Right atrium auricular region (tissue), 2 donors: ENCODE data around the gene NAALADL2. TPM values are rescaled to one million over a fixed set of nuclear protein-coding genes. Genes with fewer than 3 reads are reported as not detected.
"Not testable (repeated sequence)": the region's sequence is repeated elsewhere in the genome, so short reads cannot be mapped to it uniquely, and the experiment has no call there.

Experiments used
- DNase-seq: peaks from one replicate; pipeline ENCODE4 v3.0.0-alpha.2; 2019; ENCODE audit warnings: low spot score
- H3K27ac ChIP-seq, 2 donors: fragments of 200-600 bp; sonication (generic); 1 replicate in 1 of 2; 2 replicates in 1 of 2; pipeline ENCODE4 v1.5.1; 2016 to 2019
- H3K27me3 ChIP-seq, 2 donors: fragments of 200-600 bp; sonication (generic); one replicate each; pipeline versions ENCODE4 v1.5.1 to v1.6.0; 2017 to 2019
- H3K36me3 ChIP-seq: fragments of 200-600 bp; sonication (generic); one replicate; pipeline ENCODE4 v1.5.1; 2016
- H3K4me1 ChIP-seq, 2 donors: fragments of 200-600 bp; sonication (generic); one replicate each; pipeline versions ENCODE4 v1.5.1 to v1.6.0; 2017 to 2019
- H3K4me3 ChIP-seq, 2 donors: fragments of 200-600 bp; sonication (generic); 1 replicate in 1 of 2; 2 replicates in 1 of 2; pipeline ENCODE4 v1.5.1; 2017 to 2019; ENCODE audit warnings: mild to moderate bottlenecking in 1 of 2, moderate library complexity in 1 of 2
- H3K9me3 ChIP-seq, 2 donors: fragments of 200-600 bp; sonication (generic); one replicate each; pipeline ENCODE4 v1.5.1; 2019
- total RNA-seq, 2 donors: library from RNA; depleted of rRNA; stranded (reverse); fragments of >200 nt; gene quantifications; one replicate each; pipeline ENCODE4 v1.1.0, GENCODE V29; 2016
- TF ChIP-seq, protein P1 (sequence below), 2 donors: fragments of 200-600 bp; sonication (generic); IDR thresholded peaks; one replicate each; pipeline ENCODE4 v1.5.1; 2019; ENCODE audit warnings: antibody characterized with exemption in 2 of 2

Gene NAALADL2
- total RNA-seq, 2 donors from 2014 or later: 2.5 to 3.2 TPM

DNA sequence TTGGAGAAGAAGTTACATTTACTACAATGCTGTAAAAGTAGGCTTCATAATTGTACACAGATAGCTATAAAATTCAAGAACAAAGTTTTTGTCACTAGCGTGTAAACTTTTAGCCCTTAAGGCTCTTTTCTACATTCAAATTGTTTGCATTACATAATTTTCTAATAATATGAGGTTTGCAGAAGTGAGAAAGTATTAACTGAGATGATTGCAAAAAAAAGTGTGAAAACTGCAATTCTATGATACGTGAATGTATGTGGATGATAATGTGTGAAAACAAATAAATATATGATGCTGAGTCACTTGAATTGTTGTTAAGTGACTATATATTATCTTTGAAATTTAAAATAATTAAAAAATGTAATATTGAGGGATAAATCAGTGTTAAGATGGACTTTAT lies 557.5 kb downstream of the NAALADL2 start:
- Histone ChIP-seq H3K9me3 (no peaks in the 10 kb centered on the region), H3K27ac (no peak overlapping the region), H3K36me3 (no peaks in the 10 kb centered on the region), H3K27me3 (no peaks in the 10 kb centered on the region), H3K4me1 (no peaks in the 10 kb centered on the region), H3K4me3 (no peak overlapping the region)
- no peak for DNase-seq
- TF ChIP-seq, protein P1, sequence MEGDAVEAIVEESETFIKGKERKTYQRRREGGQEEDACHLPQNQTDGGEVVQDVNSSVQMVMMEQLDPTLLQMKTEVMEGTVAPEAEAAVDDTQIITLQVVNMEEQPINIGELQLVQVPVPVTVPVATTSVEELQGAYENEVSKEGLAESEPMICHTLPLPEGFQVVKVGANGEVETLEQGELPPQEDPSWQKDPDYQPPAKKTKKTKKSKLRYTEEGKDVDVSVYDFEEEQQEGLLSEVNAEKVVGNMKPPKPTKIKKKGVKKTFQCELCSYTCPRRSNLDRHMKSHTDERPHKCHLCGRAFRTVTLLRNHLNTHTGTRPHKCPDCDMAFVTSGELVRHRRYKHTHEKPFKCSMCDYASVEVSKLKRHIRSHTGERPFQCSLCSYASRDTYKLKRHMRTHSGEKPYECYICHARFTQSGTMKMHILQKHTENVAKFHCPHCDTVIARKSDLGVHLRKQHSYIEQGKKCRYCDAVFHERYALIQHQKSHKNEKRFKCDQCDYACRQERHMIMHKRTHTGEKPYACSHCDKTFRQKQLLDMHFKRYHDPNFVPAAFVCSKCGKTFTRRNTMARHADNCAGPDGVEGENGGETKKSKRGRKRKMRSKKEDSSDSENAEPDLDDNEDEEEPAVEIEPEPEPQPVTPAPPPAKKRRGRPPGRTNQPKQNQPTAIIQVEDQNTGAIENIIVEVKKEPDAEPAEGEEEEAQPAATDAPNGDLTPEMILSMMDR (IDR thresholded peaks at IDR 0.05): no peak

DNA sequence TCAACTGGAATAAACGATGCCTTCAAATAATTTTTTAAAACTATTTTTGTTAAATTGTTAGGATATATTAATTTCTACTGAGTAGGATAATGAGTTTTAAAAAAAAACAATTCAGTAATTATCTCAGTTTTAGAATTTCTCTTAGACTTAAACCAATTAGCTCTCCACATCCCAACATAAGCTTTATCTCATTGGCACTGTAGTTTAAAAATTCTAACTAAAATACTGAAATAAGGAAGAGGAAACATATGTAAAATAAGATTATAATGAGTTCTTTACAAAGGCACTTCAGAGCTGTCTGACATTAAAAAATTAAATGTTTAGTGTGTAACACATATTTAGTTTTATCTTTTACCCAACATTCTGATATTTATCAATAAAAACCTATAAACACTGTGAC lies 558.3 kb downstream of the NAALADL2 start:
- TF ChIP-seq, protein P1 (IDR thresholded peaks at IDR 0.05): no peak

DNA sequence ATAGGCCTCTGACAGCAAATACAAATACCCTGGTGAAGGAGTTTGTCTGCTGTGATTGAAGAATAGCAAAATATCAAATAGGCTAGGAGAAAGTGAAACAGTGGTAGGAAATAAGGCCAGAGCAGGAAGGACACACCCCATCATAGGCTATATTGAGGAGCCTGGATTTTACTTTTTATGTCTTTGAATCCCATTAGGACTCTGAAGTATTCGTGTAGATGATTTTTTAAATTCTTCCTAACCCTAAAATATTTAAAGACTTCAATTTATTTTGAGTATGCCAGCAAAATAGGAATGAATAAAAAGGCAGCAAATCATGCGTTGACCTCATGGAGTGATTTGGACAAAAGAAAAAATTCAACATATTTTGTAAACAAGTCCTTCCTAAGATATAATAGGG lies 562.8 kb downstream of the NAALADL2 start:
- no peak for DNase-seq
- H3K9me3 ChIP-seq: no peaks in the 10 kb centered on the region
- no peak overlapping the region for H3K27ac ChIP-seq
- TF ChIP-seq, protein P1 (IDR thresholded peaks at IDR 0.05): no peak
- H3K4me1 ChIP-seq: no peaks in the 10 kb centered on the region
- no peaks in the 10 kb centered on the region for H3K36me3 ChIP-seq
- no peaks in the 10 kb centered on the region for H3K27me3 ChIP-seq
- no peak overlapping the region for H3K4me3 ChIP-seq

More for the DNA sequence above, 558.3 kb downstream of the NAALADL2 start:
- no peak overlapping the region for H3K27ac ChIP-seq
- H3K4me3 ChIP-seq: no peak overlapping the region
- no peaks in the 10 kb centered on the region for H3K4me1 ChIP-seq
- H3K27me3 ChIP-seq: no peaks in the 10 kb centered on the region
- no peak for DNase-seq
- no peaks in the 10 kb centered on the region for H3K36me3 ChIP-seq
- no peaks in the 10 kb centered on the region for H3K9me3 ChIP-seq

DNA sequence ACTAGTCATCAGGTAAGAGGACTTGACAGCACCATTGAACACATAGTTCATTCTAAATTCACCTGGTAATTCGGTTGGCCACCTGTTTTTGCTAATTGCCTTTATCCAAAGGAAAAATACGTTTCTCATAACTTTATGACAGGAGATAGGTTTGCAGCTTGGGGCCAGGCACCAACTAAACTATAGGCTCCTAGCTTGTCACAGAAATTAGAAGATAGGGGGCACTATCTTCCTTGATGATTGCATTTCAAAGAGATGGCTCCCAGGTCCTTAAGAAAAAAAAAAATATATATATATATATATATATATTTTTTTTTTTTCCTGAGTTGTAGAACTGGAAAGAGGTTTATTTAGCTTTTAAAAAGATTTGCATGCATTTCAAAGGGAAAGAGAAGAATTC lies 563.6 kb downstream of the NAALADL2 start:
- TF ChIP-seq, protein P1 (IDR thresholded peaks at IDR 0.05): no peak
- DNase-seq: no peak
- Histone ChIP-seq H3K27me3 (no peaks in the 10 kb centered on the region), H3K27ac (no peak overlapping the region), H3K9me3 (no peaks in the 10 kb centered on the region), H3K4me3 (no peak overlapping the region), H3K36me3 (no peaks in the 10 kb centered on the region), H3K4me1 (no peaks in the 10 kb centered on the region)

DNA sequence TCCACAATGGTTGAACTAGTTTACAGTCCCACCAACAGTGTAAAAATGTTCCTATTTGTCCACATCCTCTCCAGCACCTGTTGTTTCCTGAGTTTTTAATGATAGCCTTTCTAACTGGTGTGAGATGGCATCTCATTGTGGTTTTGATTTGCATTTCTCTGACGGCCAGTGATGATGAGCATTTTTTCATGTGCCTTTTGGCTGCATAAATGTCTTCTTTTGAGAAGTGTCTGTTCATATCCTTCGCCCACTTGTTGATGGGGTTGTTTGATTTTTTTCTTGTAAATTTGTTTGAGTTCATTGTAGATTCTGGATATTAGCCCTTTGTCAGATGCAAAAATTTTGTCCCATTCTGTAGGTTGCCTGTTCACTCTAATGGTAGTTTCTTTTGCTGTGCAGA lies 564.7 kb downstream of the NAALADL2 start:
- not testable (repeated sequence) for H3K4me1 ChIP-seq, H3K27ac ChIP-seq, H3K27me3 ChIP-seq, DNase-seq, H3K36me3 ChIP-seq, H3K4me3 ChIP-seq, H3K9me3 ChIP-seq

DNA sequence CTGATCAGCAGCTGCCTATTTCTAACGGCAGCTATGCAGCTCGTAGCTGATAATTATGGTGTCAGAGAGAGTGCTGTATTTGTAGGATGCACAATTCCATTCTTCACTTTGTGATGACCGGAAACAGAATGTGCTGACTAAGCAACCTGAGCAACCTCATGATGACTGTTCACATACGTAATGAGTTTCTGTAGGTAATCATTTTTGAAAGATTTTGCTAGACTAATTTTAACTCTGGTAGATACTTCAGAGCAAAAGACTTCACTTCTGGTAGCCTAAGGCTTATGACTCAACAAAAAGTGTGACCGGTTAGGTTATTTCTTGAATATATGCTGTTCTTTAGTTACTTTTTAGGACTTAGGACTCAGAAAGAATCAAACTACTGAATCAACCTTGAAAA lies 567.7 kb downstream of the NAALADL2 start:
- no peaks in the 10 kb centered on the region for H3K27me3 ChIP-seq
- no peaks in the 10 kb centered on the region for H3K9me3 ChIP-seq
- no peaks in the 10 kb centered on the region for H3K4me1 ChIP-seq
- H3K4me3 ChIP-seq: no peak overlapping the region
- DNase-seq: no peak
- TF ChIP-seq, protein P1 (IDR thresholded peaks at IDR 0.05): no peak
- no peak overlapping the region for H3K27ac ChIP-seq
- no peaks in the 10 kb centered on the region for H3K36me3 ChIP-seq
